ENCODE results near the gene SOD1. TPM values are rescaled to one million over a fixed set of nuclear protein-coding genes. Genes with fewer than 3 reads are reported as not detected.
"Not testable (repeated sequence)": the region's sequence is repeated elsewhere in the genome, so short reads cannot be mapped to it uniquely, and the experiment has no call there.

The SOD1 gene
- total RNA-seq, 1 donor from 2014 or later = 160 TPM

DNA sequence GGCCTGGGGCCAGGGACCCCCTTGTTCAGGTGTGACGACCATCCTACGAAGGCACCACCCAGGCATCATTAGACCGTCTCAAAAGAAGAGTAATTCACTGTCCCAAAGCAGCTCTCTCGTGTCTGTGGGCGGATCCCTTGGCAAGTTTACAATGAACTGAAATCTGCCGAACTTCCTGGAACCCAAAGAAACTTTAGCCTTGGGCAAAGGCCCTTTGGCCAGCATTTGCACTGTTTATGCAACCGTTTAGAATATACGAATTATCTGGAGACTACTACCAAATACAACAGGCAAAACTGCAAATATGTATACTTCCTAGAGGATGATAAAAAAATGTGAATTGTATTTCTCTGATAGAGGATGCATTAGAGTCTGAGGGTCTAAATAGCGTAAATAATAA, 1.4 kb upstream of the SOD1 start:
- no peak overlapping the region for H3K4me3 ChIP-seq
- no peak for ATAC-seq
- DNase-seq = no peak

DNA sequence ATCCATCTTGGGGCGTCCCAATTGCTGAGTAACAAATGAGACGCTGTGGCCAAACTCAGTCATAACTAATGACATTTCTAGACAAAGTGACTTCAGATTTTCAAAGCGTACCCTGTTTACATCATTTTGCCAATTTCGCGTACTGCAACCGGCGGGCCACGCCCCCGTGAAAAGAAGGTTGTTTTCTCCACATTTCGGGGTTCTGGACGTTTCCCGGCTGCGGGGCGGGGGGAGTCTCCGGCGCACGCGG, 282 bp upstream of the SOD1 start:
- Histone ChIP-seq H3K9me3 (no peaks in the 10 kb centered on the region), H3K4me3 (peak overlapping the region; percentile 86), H3K36me3 (peaks cover 16% of the 10 kb centered on the region), H3K27me3 (ENCODE audit: low read depth) (no peaks in the 10 kb centered on the region), H3K4me1 (peaks cover 32% of the 10 kb centered on the region), H3K27ac (peak overlapping the region; percentile 90)
- no peak for DNase-seq
- TF ChIP-seq, protein P1, sequence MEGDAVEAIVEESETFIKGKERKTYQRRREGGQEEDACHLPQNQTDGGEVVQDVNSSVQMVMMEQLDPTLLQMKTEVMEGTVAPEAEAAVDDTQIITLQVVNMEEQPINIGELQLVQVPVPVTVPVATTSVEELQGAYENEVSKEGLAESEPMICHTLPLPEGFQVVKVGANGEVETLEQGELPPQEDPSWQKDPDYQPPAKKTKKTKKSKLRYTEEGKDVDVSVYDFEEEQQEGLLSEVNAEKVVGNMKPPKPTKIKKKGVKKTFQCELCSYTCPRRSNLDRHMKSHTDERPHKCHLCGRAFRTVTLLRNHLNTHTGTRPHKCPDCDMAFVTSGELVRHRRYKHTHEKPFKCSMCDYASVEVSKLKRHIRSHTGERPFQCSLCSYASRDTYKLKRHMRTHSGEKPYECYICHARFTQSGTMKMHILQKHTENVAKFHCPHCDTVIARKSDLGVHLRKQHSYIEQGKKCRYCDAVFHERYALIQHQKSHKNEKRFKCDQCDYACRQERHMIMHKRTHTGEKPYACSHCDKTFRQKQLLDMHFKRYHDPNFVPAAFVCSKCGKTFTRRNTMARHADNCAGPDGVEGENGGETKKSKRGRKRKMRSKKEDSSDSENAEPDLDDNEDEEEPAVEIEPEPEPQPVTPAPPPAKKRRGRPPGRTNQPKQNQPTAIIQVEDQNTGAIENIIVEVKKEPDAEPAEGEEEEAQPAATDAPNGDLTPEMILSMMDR (IDR thresholded peaks at IDR 0.05) = no peak
- ATAC-seq = peak; percentile 27 to 38
- intact Hi-C loops (cut with DNase I) = no loop called here

More for the DNA sequence above, 1.4 kb upstream of the SOD1 start:
- TF ChIP-seq, protein P1 (IDR thresholded peaks at IDR 0.05) = no peak
- Histone ChIP-seq H3K4me1 (peaks cover 28% of the 10 kb centered on the region), H3K27me3 (ENCODE audit: low read depth) (no peaks in the 10 kb centered on the region), H3K27ac (no peak overlapping the region), H3K9me3 (no peaks in the 10 kb centered on the region), H3K36me3 (peaks cover 9% of the 10 kb centered on the region)
- intact Hi-C loops (cut with DNase I) = no loop called here

DNA sequence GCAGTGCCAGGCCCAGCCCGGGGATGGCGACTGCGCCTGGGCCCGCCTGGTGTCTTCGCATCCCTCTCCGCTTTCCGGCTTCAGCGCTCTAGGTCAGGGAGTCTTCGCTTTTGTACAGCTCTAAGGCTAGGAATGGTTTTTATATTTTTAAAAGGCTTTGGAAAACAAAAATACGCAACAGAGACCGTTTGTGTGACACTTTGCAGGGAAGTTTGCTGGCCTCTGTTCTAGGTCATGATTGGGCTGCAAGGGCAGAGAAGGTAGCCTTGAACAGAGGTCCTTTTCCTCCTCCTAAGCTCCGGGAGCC, 719 bp downstream of the SOD1 start:
- Histone ChIP-seq H3K9me3 (no peaks in the 10 kb centered on the region), H3K36me3 (peaks cover 26% of the 10 kb centered on the region), H3K4me1 (peaks cover 32% of the 10 kb centered on the region), H3K27me3 (ENCODE audit: low read depth) (no peaks in the 10 kb centered on the region), H3K27ac (peak overlapping the region; percentile 90), H3K4me3 (peak overlapping the region; percentile 86)
- intact Hi-C loops (cut with DNase I) = no loop called here
- ATAC-seq (peak; percentile 15 to 42), DNase-seq (no peak)
- TF ChIP-seq, protein P1 (IDR thresholded peaks at IDR 0.05) = no peak

DNA sequence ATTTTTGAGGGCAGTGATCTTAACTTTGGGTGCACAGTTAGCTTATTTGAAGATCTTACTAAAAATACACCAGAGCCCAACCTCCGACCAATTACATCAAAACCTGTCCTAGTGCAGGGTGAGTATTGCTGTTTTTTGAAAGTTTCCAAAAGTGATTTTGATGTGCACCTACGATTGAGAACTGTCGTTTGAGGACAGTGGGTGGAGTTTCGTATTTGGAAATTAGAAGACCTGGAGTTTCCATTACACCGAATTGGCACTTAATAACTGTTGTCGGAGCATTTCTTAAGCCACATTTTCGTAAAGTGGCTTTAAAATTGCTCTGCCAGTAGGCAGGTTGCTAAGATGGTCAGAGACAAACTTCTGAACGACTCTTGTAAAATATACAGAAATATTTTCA, 1.1 kb downstream of the SOD1 start:
- H3K27ac ChIP-seq = peak overlapping the region; percentile 90
- H3K36me3 ChIP-seq = peaks cover 30% of the 10 kb centered on the region
- DNase-seq = no peak
- intact Hi-C loops (cut with DNase I) = no loop called here
- TF ChIP-seq, protein P1 (IDR thresholded peaks at IDR 0.05) = no peak
- H3K9me3 ChIP-seq = no peaks in the 10 kb centered on the region
- peaks cover 32% of the 10 kb centered on the region for H3K4me1 ChIP-seq
- peak overlapping the region; percentile 86 for H3K4me3 ChIP-seq
- H3K27me3 ChIP-seq (ENCODE audit: low read depth) = no peaks in the 10 kb centered on the region
- ATAC-seq = no peak

DNA sequence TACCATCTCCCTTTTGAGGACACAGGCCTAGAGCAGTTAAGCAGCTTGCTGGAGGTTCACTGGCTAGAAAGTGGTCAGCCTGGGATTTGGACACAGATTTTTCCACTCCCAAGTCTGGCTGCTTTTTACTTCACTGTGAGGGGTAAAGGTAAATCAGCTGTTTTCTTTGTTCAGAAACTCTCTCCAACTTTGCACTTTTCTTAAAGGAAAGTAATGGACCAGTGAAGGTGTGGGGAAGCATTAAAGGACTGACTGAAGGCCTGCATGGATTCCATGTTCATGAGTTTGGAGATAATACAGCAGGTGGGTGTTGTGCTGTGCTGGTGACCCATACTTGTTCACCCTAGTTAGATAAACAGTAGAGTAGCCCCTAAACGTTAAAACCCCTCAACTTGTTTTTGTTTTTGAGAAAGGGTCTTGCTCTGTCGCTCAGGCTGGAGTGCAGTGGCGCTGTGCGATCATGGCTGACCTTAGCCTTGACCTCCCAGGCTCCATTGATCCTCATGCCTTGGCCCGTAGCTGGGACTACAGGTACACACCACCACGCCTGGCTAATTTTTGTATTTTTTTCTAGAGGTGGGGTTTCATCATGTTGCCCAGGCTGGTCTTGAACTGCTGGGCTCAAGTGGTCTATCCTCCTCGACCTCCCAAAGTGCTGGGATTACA, 4.2 kb downstream of the SOD1 start:
- DNase-seq = no peak
- Histone ChIP-seq H3K36me3 (peaks cover 53% of the 10 kb centered on the region), H3K4me3 (no peak overlapping the region), H3K9me3 (no peaks in the 10 kb centered on the region), H3K4me1 (peaks cover 32% of the 10 kb centered on the region), H3K27me3 (ENCODE audit: low read depth) (no peaks in the 10 kb centered on the region), H3K27ac (no peak overlapping the region)
- no peak for ATAC-seq
- intact Hi-C loops (cut with DNase I) = no loop called here
- TF ChIP-seq, protein P1 (IDR thresholded peaks at IDR 0.05) = no peak

- Histone ChIP-seq H3K27me3 (ENCODE audit: low read depth) (no peaks in the 10 kb centered on the region), H3K27ac (no peak overlapping the region), H3K4me1 (peaks cover 26% of the 10 kb centered on the region), H3K9me3 (no peaks in the 10 kb centered on the region), H3K4me3 (no peak overlapping the region), H3K36me3 (peaks cover 70% of the 10 kb centered on the region)
- intact Hi-C loops (cut with DNase I) = no loop called here
- ATAC-seq = peak; percentile 23 to 27
- no peak for DNase-seq
- TF ChIP-seq, protein P1 (IDR thresholded peaks at IDR 0.05) = no peak
These were observed 5.9 kb downstream of the SOD1 start for GRCh38 chr21:31665397-31665796.

- DNase-seq; H3K27me3 ChIP-seq (ENCODE audit: low read depth); ATAC-seq; H3K9me3 ChIP-seq; H3K4me3 ChIP-seq; H3K27ac ChIP-seq; intact Hi-C loops (cut with DNase I): not testable (repeated sequence)
- H3K36me3 ChIP-seq = peaks cover 73% of the 10 kb centered on the region
- peaks cover 21% of the 10 kb centered on the region for H3K4me1 ChIP-seq
These were observed 6.4 kb downstream of the SOD1 start for GRCh38 chr21:31665869-31666268.
